ENCODE results near the gene ABHD5.

DNA sequence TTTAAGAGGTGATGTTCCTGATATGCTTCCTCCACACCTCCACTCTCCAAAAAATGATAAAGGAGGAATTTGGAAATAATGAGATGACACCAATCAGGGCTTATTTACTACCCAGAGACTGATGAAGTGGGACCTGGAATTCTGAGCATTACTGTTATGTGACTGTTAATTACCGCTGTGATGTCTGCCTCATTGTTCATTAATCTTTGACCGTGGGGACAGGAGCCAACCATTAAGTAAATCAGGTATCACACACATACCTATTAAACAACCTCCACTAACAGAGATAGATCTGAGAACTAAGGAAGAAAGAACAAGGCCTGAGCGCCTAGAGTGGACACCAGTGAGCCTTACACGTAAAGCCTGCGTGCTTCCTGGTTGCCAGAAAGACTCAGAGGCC is 37.7 kb downstream of the ABHD5 start:
- TF ChIP-seq POLR2AphosphoS5 (IDR thresholded peaks at IDR 0.05; ENCODE audit: low read depth, low read length) (no peak), YY1 (IDR thresholded peaks at IDR 0.05; ENCODE audit: insufficient read depth, insufficient replicate concordance, low read depth, low read length) (no peak), ZNF83 (CRISPR knock-in tag; IDR thresholded peaks at IDR 0.05; ENCODE audit: borderline replicate concordance) (no peak), RBFOX2 (IDR thresholded peaks at IDR 0.05; ENCODE audit: low read depth, low read length) (no peak), POLR2A (IDR thresholded peaks at IDR 0.05; ENCODE audit: insufficient read depth in 1 of 2, low read depth in 2 of 2, low read length in 2 of 2) (no peak)
- TF ChIP-seq, protein P1, sequence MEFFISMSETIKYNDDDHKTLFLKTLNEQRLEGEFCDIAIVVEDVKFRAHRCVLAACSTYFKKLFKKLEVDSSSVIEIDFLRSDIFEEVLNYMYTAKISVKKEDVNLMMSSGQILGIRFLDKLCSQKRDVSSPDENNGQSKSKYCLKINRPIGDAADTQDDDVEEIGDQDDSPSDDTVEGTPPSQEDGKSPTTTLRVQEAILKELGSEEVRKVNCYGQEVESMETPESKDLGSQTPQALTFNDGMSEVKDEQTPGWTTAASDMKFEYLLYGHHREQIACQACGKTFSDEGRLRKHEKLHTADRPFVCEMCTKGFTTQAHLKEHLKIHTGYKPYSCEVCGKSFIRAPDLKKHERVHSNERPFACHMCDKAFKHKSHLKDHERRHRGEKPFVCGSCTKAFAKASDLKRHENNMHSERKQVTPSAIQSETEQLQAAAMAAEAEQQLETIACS (CRISPR knock-in tag; IDR thresholded peaks at IDR 0.05): no peak
- TF ChIP-seq, protein P2, sequence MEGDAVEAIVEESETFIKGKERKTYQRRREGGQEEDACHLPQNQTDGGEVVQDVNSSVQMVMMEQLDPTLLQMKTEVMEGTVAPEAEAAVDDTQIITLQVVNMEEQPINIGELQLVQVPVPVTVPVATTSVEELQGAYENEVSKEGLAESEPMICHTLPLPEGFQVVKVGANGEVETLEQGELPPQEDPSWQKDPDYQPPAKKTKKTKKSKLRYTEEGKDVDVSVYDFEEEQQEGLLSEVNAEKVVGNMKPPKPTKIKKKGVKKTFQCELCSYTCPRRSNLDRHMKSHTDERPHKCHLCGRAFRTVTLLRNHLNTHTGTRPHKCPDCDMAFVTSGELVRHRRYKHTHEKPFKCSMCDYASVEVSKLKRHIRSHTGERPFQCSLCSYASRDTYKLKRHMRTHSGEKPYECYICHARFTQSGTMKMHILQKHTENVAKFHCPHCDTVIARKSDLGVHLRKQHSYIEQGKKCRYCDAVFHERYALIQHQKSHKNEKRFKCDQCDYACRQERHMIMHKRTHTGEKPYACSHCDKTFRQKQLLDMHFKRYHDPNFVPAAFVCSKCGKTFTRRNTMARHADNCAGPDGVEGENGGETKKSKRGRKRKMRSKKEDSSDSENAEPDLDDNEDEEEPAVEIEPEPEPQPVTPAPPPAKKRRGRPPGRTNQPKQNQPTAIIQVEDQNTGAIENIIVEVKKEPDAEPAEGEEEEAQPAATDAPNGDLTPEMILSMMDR (CRISPR knock-in tag; IDR thresholded peaks at IDR 0.05): no peak

Measured in HepG2 (cell line).